ENCODE measurements around the gene NDUFA8.

The NDUFA8 gene

GRCh38 chr9:122106576-122106975 lies 53.0 kb downstream of the NDUFA8 start:
- Histone ChIP-seq H2AFZ (ENCODE audit: low read length) (no peak overlapping the region), H3K36me3 (ENCODE audit: insufficient read depth, low read length) (no peaks in the 10 kb centered on the region; the same call in 1 of the 2 replicates), H3F3A (ENCODE audit: insufficient read depth, low read length) (no peaks in the 10 kb centered on the region), H3K4me3 (ENCODE audit: low read depth, low read length, poor library complexity, severe bottlenecking) (no peak overlapping the region), H3K27ac (ENCODE audit: low read depth, low read length, poor library complexity, severe bottlenecking) (no peak overlapping the region), H3K27me3 (ENCODE audit: insufficient read depth, low read length) (peaks cover 3% of the 10 kb centered on the region; the same call in 1 of the 2 replicates), H3K9me3 (ENCODE audit: low read length) (peaks cover 9% of the 10 kb centered on the region), H3K79me2 (ENCODE audit: insufficient read depth, low read length) (no peaks in the 10 kb centered on the region), H3K4me1 (ENCODE audit: insufficient read depth, low read length, severe bottlenecking) (no peaks in the 10 kb centered on the region), H3K9me2 (ENCODE audit: low read depth, low read length) (no peaks in the 10 kb centered on the region), H3K4me2 (ENCODE audit: low read length) (no peak overlapping the region), H3K9ac (ENCODE audit: low read length) (no peak overlapping the region), H4K20me1 (ENCODE audit: insufficient read depth, low read length) (no peaks in the 10 kb centered on the region)
- TF ChIP-seq EZH2 (IDR thresholded peaks at IDR 0.05; ENCODE audit: borderline replicate concordance, low read length), result no peak
- no peak for TF ChIP-seq CTCF (IDR thresholded peaks at IDR 0.05; ENCODE audit: low read length)

GRCh38 chr9:122103985-122104384 lies 55.6 kb downstream of the NDUFA8 start:
- Histone ChIP-seq H3F3A (ENCODE audit: insufficient read depth, low read length) (no peaks in the 10 kb centered on the region), H4K20me1 (ENCODE audit: insufficient read depth, low read length) (no peaks in the 10 kb centered on the region), H3K79me2 (ENCODE audit: insufficient read depth, low read length) (no peaks in the 10 kb centered on the region), H3K27ac (ENCODE audit: low read depth, low read length, poor library complexity, severe bottlenecking) (no peak overlapping the region), H3K9me3 (ENCODE audit: low read length) (peaks cover 9% of the 10 kb centered on the region), H3K9me2 (ENCODE audit: low read depth, low read length) (no peaks in the 10 kb centered on the region), H3K4me3 (ENCODE audit: low read depth, low read length, poor library complexity, severe bottlenecking) (no peak overlapping the region), H3K36me3 (ENCODE audit: insufficient read depth, low read length) (no peaks in the 10 kb centered on the region; the same call in 1 of the 2 replicates), H2AFZ (ENCODE audit: low read length) (no peak overlapping the region), H3K27me3 (ENCODE audit: insufficient read depth, low read length) (peaks cover 3% of the 10 kb centered on the region; the same call in 1 of the 2 replicates), H3K4me1 (ENCODE audit: insufficient read depth, low read length, severe bottlenecking) (peaks cover 4% of the 10 kb centered on the region), H3K4me2 (ENCODE audit: low read length) (no peak overlapping the region), H3K9ac (ENCODE audit: low read length) (no peak overlapping the region)
- no peak for TF ChIP-seq CTCF (IDR thresholded peaks at IDR 0.05; ENCODE audit: low read length)
- no peak for TF ChIP-seq EZH2 (IDR thresholded peaks at IDR 0.05; ENCODE audit: borderline replicate concordance, low read length)

DNA sequence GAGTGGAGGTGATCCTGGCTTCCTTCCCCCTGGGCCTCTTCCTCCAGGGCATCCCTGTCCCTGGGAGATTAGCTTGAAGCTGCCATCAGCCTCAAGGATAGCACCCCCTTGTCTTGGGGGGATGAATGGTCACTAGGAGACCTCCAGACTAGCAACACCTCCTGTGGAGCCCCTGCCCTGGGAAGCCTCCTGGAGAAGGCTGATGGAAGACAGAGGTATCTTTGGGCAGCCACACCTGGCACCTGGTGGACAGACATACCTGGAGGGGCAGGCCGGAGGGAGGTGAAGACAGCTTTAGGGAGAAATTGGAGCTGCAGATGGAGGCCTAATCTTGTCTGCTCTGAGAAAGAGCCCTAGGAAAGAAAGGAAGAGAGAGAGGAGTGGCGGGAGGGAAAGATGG lies 57.4 kb downstream of the NDUFA8 start:
- Histone ChIP-seq H3K4me3 (ENCODE audit: low read depth, low read length, poor library complexity, severe bottlenecking) (no peak overlapping the region), H4K20me1 (ENCODE audit: insufficient read depth, low read length) (no peaks in the 10 kb centered on the region), H3K4me2 (ENCODE audit: low read length) (no peak overlapping the region), H3K4me1 (ENCODE audit: insufficient read depth, low read length, severe bottlenecking) (peaks cover 4% of the 10 kb centered on the region), H3K27me3 (ENCODE audit: insufficient read depth, low read length) (peaks cover 3% of the 10 kb centered on the region; the same call in 1 of the 2 replicates), H3K9me3 (ENCODE audit: low read length) (peaks cover 9% of the 10 kb centered on the region), H3F3A (ENCODE audit: insufficient read depth, low read length) (no peaks in the 10 kb centered on the region), H3K9me2 (ENCODE audit: low read depth, low read length) (no peaks in the 10 kb centered on the region), H3K9ac (ENCODE audit: low read length) (no peak overlapping the region), H3K36me3 (ENCODE audit: insufficient read depth, low read length) (no peaks in the 10 kb centered on the region; the same call in 1 of the 2 replicates), H2AFZ (ENCODE audit: low read length) (no peak overlapping the region), H3K27ac (ENCODE audit: low read depth, low read length, poor library complexity, severe bottlenecking) (no peak overlapping the region), H3K79me2 (ENCODE audit: insufficient read depth, low read length) (no peaks in the 10 kb centered on the region)
- no peak for TF ChIP-seq CTCF (IDR thresholded peaks at IDR 0.05; ENCODE audit: low read length)
